DOHH2 (cell line): ENCODE measurements around the gene KIFC1.
"Not testable (repeated sequence)": the region's sequence is repeated elsewhere in the genome, so short reads cannot be mapped to it uniquely, and the experiment has no call there.

Experiments used
- EZH2phosphoT487 ChIP-seq: fragments of 200-600 bp; sonication (generic); IDR thresholded peaks from 2 replicates; pipeline ENCODE4 v1.6.1; 2017; ENCODE audit warnings: borderline replicate concordance, mild to moderate bottlenecking, antibody characterized with exemption, low read length, moderate library complexity, mixed read lengths
- TF ChIP-seq, protein P1 (sequence below): fragments of 200-600 bp; sonication (generic); IDR thresholded peaks from one replicate; pipeline ENCODE4 v1.5.1; 2014; ENCODE audit warnings: antibody characterized with exemption, mild to moderate bottlenecking, low read depth, low read length; ENCODE audit not compliant: poor library complexity, severe bottlenecking

DNA sequence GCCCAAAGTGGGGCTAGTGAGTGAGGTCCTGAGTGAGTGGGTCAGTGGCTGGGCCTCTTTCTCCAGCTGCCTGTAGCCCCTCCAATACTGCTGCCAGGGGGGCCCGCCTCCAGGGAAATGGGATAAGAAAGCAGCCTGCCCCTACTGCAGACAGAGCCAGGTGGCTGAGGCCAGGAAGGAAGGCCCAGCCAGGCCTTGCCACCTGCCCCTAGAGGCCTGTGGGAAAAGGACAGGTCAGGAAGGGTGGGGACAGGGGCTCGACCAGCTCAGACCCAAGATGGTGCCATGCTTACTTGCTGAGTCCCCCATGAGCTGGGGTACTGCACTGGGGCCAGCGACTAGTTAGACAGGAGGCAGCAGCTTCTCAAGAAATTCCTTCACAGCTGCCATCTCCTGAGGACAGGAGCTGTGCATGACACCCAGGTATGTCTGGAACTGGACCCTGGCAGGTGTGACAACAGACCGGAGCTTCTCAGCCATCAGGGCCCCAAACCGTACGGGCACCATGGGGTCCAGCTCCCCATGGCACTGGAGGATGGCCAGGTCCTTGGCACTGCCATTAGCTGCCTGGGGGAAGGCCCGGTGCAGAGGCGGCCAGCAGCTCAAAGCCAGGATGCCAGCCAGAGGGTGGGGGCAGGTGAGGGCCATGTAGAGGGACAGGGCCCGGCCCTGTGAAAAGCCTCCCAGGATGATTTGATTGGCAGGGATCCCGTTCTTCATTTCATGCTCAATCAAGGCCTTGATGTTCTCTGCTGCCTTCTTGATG is 26.2 kb upstream of the KIFC1 start:
- TF ChIP-seq, protein P1, sequence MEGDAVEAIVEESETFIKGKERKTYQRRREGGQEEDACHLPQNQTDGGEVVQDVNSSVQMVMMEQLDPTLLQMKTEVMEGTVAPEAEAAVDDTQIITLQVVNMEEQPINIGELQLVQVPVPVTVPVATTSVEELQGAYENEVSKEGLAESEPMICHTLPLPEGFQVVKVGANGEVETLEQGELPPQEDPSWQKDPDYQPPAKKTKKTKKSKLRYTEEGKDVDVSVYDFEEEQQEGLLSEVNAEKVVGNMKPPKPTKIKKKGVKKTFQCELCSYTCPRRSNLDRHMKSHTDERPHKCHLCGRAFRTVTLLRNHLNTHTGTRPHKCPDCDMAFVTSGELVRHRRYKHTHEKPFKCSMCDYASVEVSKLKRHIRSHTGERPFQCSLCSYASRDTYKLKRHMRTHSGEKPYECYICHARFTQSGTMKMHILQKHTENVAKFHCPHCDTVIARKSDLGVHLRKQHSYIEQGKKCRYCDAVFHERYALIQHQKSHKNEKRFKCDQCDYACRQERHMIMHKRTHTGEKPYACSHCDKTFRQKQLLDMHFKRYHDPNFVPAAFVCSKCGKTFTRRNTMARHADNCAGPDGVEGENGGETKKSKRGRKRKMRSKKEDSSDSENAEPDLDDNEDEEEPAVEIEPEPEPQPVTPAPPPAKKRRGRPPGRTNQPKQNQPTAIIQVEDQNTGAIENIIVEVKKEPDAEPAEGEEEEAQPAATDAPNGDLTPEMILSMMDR = not testable (repeated sequence)
- TF ChIP-seq EZH2phosphoT487 = not testable (repeated sequence)
